SJSA1 (cell line): ENCODE data around the gene IDUA. TPM values are rescaled to one million over a fixed set of nuclear protein-coding genes. Genes with fewer than 3 reads are reported as not detected.
"Not testable (repeated sequence)": the region's sequence is repeated elsewhere in the genome, so short reads cannot be mapped to it uniquely, and the experiment has no call there.

Experiments used
- DNase-seq, 2 experiments: peaks; one replicate each; pipeline ENCODE4 v3.0.0-alpha.2; 2015 to 2020; ENCODE audit warnings: low spot score in 2 of 2, low read depth in 1 of 2
- H3K27ac ChIP-seq: fragments of 250-450 bp; sonication (Bioruptor Pico); 2 replicates; pipeline ENCODE4 v1.5.1; 2020; ENCODE audit warnings: mild to moderate bottlenecking, moderate library complexity
- H3K27me3 ChIP-seq: fragments of 250-450 bp; sonication (Bioruptor Pico); replicated peaks from 2 replicates; pipeline ENCODE4 v1.5.1; 2020; ENCODE audit warnings: mild to moderate bottlenecking, moderate library complexity
- H3K36me3 ChIP-seq: fragments of 250-450 bp; sonication (Bioruptor Pico); 2 replicates; pipeline ENCODE4 v1.5.1; 2020; ENCODE audit warnings: mild to moderate bottlenecking
- H3K4me1 ChIP-seq: fragments of 250-450 bp; sonication (Bioruptor Pico); replicated peaks from 2 replicates; pipeline ENCODE4 v1.6.1; 2021; ENCODE audit warnings: mild to moderate bottlenecking
- H3K4me3 ChIP-seq: fragments of 250-450 bp; sonication (Bioruptor Pico); 2 replicates; pipeline ENCODE4 v1.5.1; 2020; ENCODE audit warnings: mild to moderate bottlenecking
- H3K9me3 ChIP-seq: fragments of 250-450 bp; sonication (Bioruptor Pico); replicated peaks from 2 replicates; pipeline ENCODE4 v1.5.1; 2020; ENCODE audit warnings: mild to moderate bottlenecking
- total RNA-seq: library from RNA; depleted of rRNA; stranded (reverse); fragments of >200 nt; shearing (Covaris generic); gene quantifications from 2 replicates; pipeline ENCODE4 v1.2.3, GENCODE V29; 2014; rRNA removed

The IDUA gene
- 1.4 and 2.4 TPM in 2 replicates for total RNA-seq

- DNase-seq = peak in 1 of 2 experiments; percentile 31
- Histone ChIP-seq H3K27me3 (no peaks in the 10 kb centered on the region), H3K4me1 (no peaks in the 10 kb centered on the region), H3K36me3 (no peaks in the 10 kb centered on the region), H3K27ac (no peak within 1 kb of the TSS), H3K9me3 (no peaks in the 10 kb centered on the region), H3K4me3 (peak within 1 kb of the TSS; percentile 52)
Measured at GRCh38 chr4:986879-987623, at the start of gene IDUA. Gene IDUA (plus strand): TSS chr4:987044. CDS start chr4:987085, 41 bp downstream.

- not testable (repeated sequence) for H3K9me3 ChIP-seq, H3K4me1 ChIP-seq, DNase-seq, H3K27ac ChIP-seq, H3K36me3 ChIP-seq, H3K27me3 ChIP-seq, H3K4me3 ChIP-seq
Measured at GRCh38 chr4:939508-939907, 47.3 kb upstream of the IDUA start.

- Histone ChIP-seq H3K4me3 (no peak overlapping the region), H3K27ac (no peak overlapping the region)
- DNase-seq = no peak
Measured at GRCh38 chr4:945274-946102, 41.4 kb upstream of the IDUA start.

GRCh38 chr4:946103-946450 is 40.8 kb upstream of the IDUA start:
- Histone ChIP-seq H3K36me3 (no peaks in the 10 kb centered on the region), H3K4me1 (no peaks in the 10 kb centered on the region), H3K27me3 (no peaks in the 10 kb centered on the region), H3K27ac (no peak overlapping the region), H3K9me3 (no peaks in the 10 kb centered on the region), H3K4me3 (no peak overlapping the region)
- DNase-seq = no peak

More at GRCh38 chr4:945274-946102, 41.4 kb upstream of the IDUA start:
- Histone ChIP-seq H3K36me3 (no peaks in the 10 kb centered on the region), H3K27me3 (no peaks in the 10 kb centered on the region), H3K4me1 (no peaks in the 10 kb centered on the region), H3K9me3 (no peaks in the 10 kb centered on the region)

- H3K27me3 ChIP-seq = no peaks in the 10 kb centered on the region
- DNase-seq = no peak
- H3K4me3 ChIP-seq = no peak overlapping the region
- no peaks in the 10 kb centered on the region for H3K4me1 ChIP-seq
- no peaks in the 10 kb centered on the region for H3K9me3 ChIP-seq
- no peak overlapping the region for H3K27ac ChIP-seq
- no peaks in the 10 kb centered on the region for H3K36me3 ChIP-seq
Measured at GRCh38 chr4:946517-947471, 40.0 kb upstream of the IDUA start.

GRCh38 chr4:947491-947971 is 39.3 kb upstream of the IDUA start:
- no peak overlapping the region for H3K27ac ChIP-seq
- H3K4me3 ChIP-seq = no peak overlapping the region
- H3K27me3 ChIP-seq = no peaks in the 10 kb centered on the region
- H3K36me3 ChIP-seq = no peaks in the 10 kb centered on the region
- H3K9me3 ChIP-seq = no peaks in the 10 kb centered on the region
- no peaks in the 10 kb centered on the region for H3K4me1 ChIP-seq
- no peak for DNase-seq

- Histone ChIP-seq H3K4me3 (no peak overlapping the region), H3K27me3 (no peaks in the 10 kb centered on the region), H3K36me3 (no peaks in the 10 kb centered on the region), H3K9me3 (no peaks in the 10 kb centered on the region), H3K27ac (no peak overlapping the region), H3K4me1 (no peaks in the 10 kb centered on the region)
- no peak for DNase-seq
Measured at GRCh38 chr4:948101-948935, 38.5 kb upstream of the IDUA start.

GRCh38 chr4:948936-949300 is 37.9 kb upstream of the IDUA start:
- no peak for DNase-seq
- Histone ChIP-seq H3K27me3 (no peaks in the 10 kb centered on the region), H3K9me3 (no peaks in the 10 kb centered on the region), H3K36me3 (no peaks in the 10 kb centered on the region), H3K27ac (no peak overlapping the region), H3K4me3 (no peak overlapping the region), H3K4me1 (no peaks in the 10 kb centered on the region)

- peak in 1 of 2 experiments; percentile 15 for DNase-seq
- no peaks in the 10 kb centered on the region for H3K36me3 ChIP-seq
- no peaks in the 10 kb centered on the region for H3K4me1 ChIP-seq
- no peaks in the 10 kb centered on the region for H3K27me3 ChIP-seq
- H3K4me3 ChIP-seq = no peak overlapping the region
- H3K9me3 ChIP-seq = no peaks in the 10 kb centered on the region
- H3K27ac ChIP-seq = no peak overlapping the region
Measured at GRCh38 chr4:949656-950055, 37.2 kb upstream of the IDUA start.

- H3K36me3 ChIP-seq = no peaks in the 10 kb centered on the region
- H3K27me3 ChIP-seq = no peaks in the 10 kb centered on the region
- H3K4me1 ChIP-seq = no peaks in the 10 kb centered on the region
- H3K4me3 ChIP-seq = no peak overlapping the region
- DNase-seq = peak in 1 of 2 experiments; percentile 29
- H3K27ac ChIP-seq = no peak overlapping the region
- no peaks in the 10 kb centered on the region for H3K9me3 ChIP-seq
Measured at GRCh38 chr4:950136-951020, 36.5 kb upstream of the IDUA start.

GRCh38 chr4:951186-951585 is 35.7 kb upstream of the IDUA start:
- no peaks in the 10 kb centered on the region for H3K27me3 ChIP-seq
- H3K4me1 ChIP-seq = no peaks in the 10 kb centered on the region
- H3K4me3 ChIP-seq = no peak overlapping the region
- H3K9me3 ChIP-seq = no peaks in the 10 kb centered on the region
- DNase-seq = no peak
- no peak overlapping the region for H3K27ac ChIP-seq
- no peaks in the 10 kb centered on the region for H3K36me3 ChIP-seq
